SK-N-SH (cell line): ENCODE measurements around the gene USP2. TPM values are rescaled to one million over a fixed set of nuclear protein-coding genes. Genes with fewer than 3 reads are reported as not detected.

Source experiments
- ELF1 ChIP-seq: IDR thresholded peaks from 2 replicates; pipeline ENCODE4 v1.4.0; 2012
- EP300 ChIP-seq, 2 experiments: IDR thresholded peaks; 2 replicates each; pipeline versions ENCODE4 v1.4.0 to v1.6.1; 2012; ENCODE audit warnings: borderline replicate concordance in 1 of 2, low read depth in 1 of 2, low read length in 1 of 2
- EZH2phosphoT487 ChIP-seq: fragments of 200-600 bp; sonication (generic); IDR thresholded peaks from 2 replicates; pipeline ENCODE4 v1.6.1; 2017; ENCODE audit warnings: low read depth, mixed run types, mild to moderate bottlenecking, antibody characterized with exemption, moderate library complexity, borderline replicate concordance
- FOSL2 ChIP-seq: IDR thresholded peaks from 2 replicates; pipeline ENCODE4 v1.4.0; 2012; ENCODE audit warnings: low read depth, mild to moderate bottlenecking, moderate library complexity, borderline replicate concordance
- FOXJ3 ChIP-seq: sonication (generic); formaldehyde crosslinking; IDR thresholded peaks from 2 replicates; pipeline ENCODE4 v1.5.1; 2020; ENCODE audit warnings: mild to moderate bottlenecking, missing genetic modification reagents
- MEF2A ChIP-seq: IDR thresholded peaks from 2 replicates; pipeline ENCODE4 v1.4.0; 2012; ENCODE audit warnings: low read depth, borderline replicate concordance
- MXI1 ChIP-seq: IDR thresholded peaks from 2 replicates; pipeline ENCODE4 v1.6.1; 2012; ENCODE audit warnings: mild to moderate bottlenecking, low read depth, low read length, improper control_type of control experiment
- RAD21 ChIP-seq: IDR thresholded peaks from 2 replicates; pipeline ENCODE4 v1.6.1; 2012; ENCODE audit warnings: mild to moderate bottlenecking, low read length
- RCOR1 ChIP-seq: fragments of 150-350 bp; IDR thresholded peaks from 2 replicates; pipeline ENCODE4 v1.6.1; 2017; ENCODE audit warnings: antibody characterized with exemption, low read length
- RFX5 ChIP-seq: IDR thresholded peaks from 2 replicates; pipeline ENCODE4 v1.6.1; 2012; ENCODE audit warnings: mild to moderate bottlenecking, improper control_type of control experiment, low read length
- SIN3A ChIP-seq: IDR thresholded peaks from 2 replicates; pipeline ENCODE4 v1.6.1; 2012; ENCODE audit warnings: low read depth, mild to moderate bottlenecking, low read length, moderate library complexity, borderline replicate concordance
- TAF1 ChIP-seq: IDR thresholded peaks from 2 replicates; pipeline ENCODE4 v1.6.1; 2012; ENCODE audit warnings: low read depth, mild to moderate bottlenecking, low read length, moderate library complexity, borderline replicate concordance
- TEAD4 ChIP-seq: IDR thresholded peaks from 2 replicates; pipeline ENCODE4 v1.4.0; 2012; ENCODE audit warnings: mild to moderate bottlenecking, borderline replicate concordance; ENCODE audit not compliant: insufficient read depth
- YY1 ChIP-seq: IDR thresholded peaks from 2 replicates; pipeline ENCODE4 v1.4.0; 2012; ENCODE audit warnings: low read depth, mild to moderate bottlenecking
- polyA plus RNA-seq, 3 experiments: library from polyadenylated mRNA; depleted of rRNA; stranded (reverse); fragments of >200 nt; gene quantifications; 2 replicates each; pipeline ENCODE4 v1.2.3, GENCODE V29; 2012
- TF ChIP-seq, protein P1 (sequence below): IDR thresholded peaks from 2 replicates; pipeline ENCODE4 v1.4.0; 2012; ENCODE audit warnings: low read depth, borderline replicate concordance
- TF ChIP-seq, protein P2 (sequence below): IDR thresholded peaks from 2 replicates; pipeline ENCODE4 v1.6.1; 2012; ENCODE audit warnings: mild to moderate bottlenecking, low read depth, low read length, moderate library complexity

USP2 gene
- polyA plus RNA-seq, 1 of the 3 experiments (the other 2 are of a cell fraction): 0.97 TPM

DNA sequence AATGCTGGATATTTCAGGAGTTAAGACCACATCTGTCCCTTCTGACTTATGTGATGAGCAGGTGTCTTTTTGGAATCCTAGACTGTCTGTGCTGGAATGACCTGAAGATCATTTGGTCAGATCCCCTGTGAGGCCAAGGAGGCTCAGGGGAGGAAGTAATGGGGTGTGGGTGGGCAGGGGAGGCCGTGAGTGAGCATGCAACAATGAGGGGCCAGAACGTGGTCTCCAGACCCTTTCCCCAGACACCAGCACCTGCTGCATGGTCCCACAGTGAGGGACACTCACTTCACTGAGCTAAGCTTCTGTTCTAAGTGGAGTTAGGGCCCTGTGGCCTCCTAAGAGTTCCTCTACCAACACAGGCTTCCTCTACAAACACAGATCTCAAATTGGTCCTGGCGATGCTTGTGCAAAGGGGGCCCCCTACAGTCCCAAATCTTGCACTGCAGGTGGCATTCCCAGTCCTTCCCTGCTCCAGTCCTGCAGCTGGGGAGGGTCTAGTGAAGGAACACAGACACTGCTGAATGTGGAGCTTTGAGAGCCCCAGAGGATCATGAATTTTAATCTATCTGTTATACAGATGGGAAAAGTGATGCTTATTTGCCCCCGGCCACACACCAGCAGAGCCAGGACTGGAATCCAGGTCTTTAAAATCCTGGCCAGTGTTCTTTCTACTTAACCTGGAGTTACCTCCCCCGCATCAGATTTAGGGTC lies 7.4 kb downstream of the USP2 start (continued):
- TF ChIP-seq TEAD4: no peak
- no peak for TF ChIP-seq FOSL2
- no peak for TF ChIP-seq MEF2A
- peak; percentile 96 for TF ChIP-seq RAD21
- no peak for TF ChIP-seq FOXJ3 (CRISPR knock-in tag)
- TF ChIP-seq TAF1: no peak
- TF ChIP-seq ELF1: no peak
- TF ChIP-seq, protein P1, sequence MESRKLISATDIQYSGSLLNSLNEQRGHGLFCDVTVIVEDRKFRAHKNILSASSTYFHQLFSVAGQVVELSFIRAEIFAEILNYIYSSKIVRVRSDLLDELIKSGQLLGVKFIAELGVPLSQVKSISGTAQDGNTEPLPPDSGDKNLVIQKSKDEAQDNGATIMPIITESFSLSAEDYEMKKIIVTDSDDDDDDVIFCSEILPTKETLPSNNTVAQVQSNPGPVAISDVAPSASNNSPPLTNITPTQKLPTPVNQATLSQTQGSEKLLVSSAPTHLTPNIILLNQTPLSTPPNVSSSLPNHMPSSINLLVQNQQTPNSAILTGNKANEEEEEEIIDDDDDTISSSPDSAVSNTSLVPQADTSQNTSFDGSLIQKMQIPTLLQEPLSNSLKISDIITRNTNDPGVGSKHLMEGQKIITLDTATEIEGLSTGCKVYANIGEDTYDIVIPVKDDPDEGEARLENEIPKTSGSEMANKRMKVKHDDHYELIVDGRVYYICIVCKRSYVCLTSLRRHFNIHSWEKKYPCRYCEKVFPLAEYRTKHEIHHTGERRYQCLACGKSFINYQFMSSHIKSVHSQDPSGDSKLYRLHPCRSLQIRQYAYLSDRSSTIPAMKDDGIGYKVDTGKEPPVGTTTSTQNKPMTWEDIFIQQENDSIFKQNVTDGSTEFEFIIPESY: no peak
- no peak for TF ChIP-seq RFX5
- TF ChIP-seq EZH2phosphoT487: no peak
- TF ChIP-seq, protein P2, sequence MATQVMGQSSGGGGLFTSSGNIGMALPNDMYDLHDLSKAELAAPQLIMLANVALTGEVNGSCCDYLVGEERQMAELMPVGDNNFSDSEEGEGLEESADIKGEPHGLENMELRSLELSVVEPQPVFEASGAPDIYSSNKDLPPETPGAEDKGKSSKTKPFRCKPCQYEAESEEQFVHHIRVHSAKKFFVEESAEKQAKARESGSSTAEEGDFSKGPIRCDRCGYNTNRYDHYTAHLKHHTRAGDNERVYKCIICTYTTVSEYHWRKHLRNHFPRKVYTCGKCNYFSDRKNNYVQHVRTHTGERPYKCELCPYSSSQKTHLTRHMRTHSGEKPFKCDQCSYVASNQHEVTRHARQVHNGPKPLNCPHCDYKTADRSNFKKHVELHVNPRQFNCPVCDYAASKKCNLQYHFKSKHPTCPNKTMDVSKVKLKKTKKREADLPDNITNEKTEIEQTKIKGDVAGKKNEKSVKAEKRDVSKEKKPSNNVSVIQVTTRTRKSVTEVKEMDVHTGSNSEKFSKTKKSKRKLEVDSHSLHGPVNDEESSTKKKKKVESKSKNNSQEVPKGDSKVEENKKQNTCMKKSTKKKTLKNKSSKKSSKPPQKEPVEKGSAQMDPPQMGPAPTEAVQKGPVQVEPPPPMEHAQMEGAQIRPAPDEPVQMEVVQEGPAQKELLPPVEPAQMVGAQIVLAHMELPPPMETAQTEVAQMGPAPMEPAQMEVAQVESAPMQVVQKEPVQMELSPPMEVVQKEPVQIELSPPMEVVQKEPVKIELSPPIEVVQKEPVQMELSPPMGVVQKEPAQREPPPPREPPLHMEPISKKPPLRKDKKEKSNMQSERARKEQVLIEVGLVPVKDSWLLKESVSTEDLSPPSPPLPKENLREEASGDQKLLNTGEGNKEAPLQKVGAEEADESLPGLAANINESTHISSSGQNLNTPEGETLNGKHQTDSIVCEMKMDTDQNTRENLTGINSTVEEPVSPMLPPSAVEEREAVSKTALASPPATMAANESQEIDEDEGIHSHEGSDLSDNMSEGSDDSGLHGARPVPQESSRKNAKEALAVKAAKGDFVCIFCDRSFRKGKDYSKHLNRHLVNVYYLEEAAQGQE: no peak
- no peak for TF ChIP-seq MXI1
- no peak for TF ChIP-seq SIN3A
- TF ChIP-seq EP300 (IDR thresholded peaks at IDR 0.05; ENCODE audit: borderline replicate concordance in 1 of 2, low read depth in 1 of 2, low read length in 1 of 2): peak in 1 of 2 experiments; percentile 26; a peak in 1 of 4 replicates
- peak; percentile 61; the same call in 1 of the 2 replicates for TF ChIP-seq RCOR1
- TF ChIP-seq YY1: no peak
- TF ChIP-seq, all 33 proteins: peak for 8
